Kidney (tissue), 14 donors: ENCODE results near the gene SETX. TPM values are rescaled to one million over a fixed set of nuclear protein-coding genes. Genes with fewer than 3 reads are reported as not detected.

ENCODE experiments used
- DNase-seq, 5 donors: peaks; one replicate each; pipeline ENCODE4 v3.0.0-alpha.2; 2013 to 2020
- FAIRE-seq: peaks from 2 replicates; lab custom pipeline; 2012; peaks lifted over from hg19 to GRCh38; lab: Jason Lieb, UNC
- H3K27ac ChIP-seq, 2 donors: one replicate each; pipeline ENCODE4 v1.7.0; 2013; ENCODE audit warnings: low read depth in 2 of 2, low read length in 2 of 2, inconsistent platforms in 1 of 2
- H3K27me3 ChIP-seq: one replicate; pipeline ENCODE4 v1.7.1; 2013; ENCODE audit warnings: low read length, inconsistent platforms; ENCODE audit not compliant: control insufficient read depth, insufficient read depth
- H3K36me3 ChIP-seq, 3 donors: one replicate each; pipeline versions ENCODE4 v1.7.0 to v1.7.1; 2013; ENCODE audit warnings: low read length in 3 of 3, control low read depth in 1 of 3, inconsistent platforms in 1 of 3; ENCODE audit not compliant: insufficient read depth in 3 of 3, control insufficient read depth in 2 of 3
- H3K4me1 ChIP-seq, 3 donors: one replicate each; pipeline versions ENCODE4 v1.7.0 to v1.7.1; 2013; ENCODE audit warnings: low read length in 3 of 3, inconsistent platforms in 1 of 3, low read depth in 1 of 3; ENCODE audit not compliant: control insufficient read depth in 2 of 3, insufficient read depth in 2 of 3
- H3K4me3 ChIP-seq, 3 donors: one replicate each; pipeline versions ENCODE4 v1.7.0 to v1.8.1; 2013; ENCODE audit warnings: low read length in 3 of 3, control low read depth in 1 of 3, inconsistent platforms in 1 of 3
- H3K9ac ChIP-seq, 3 donors: one replicate each; pipeline versions ENCODE4 v1.7.0 to v1.7.1; 2013; ENCODE audit warnings: low read length in 3 of 3, control low read depth in 1 of 3, inconsistent platforms in 1 of 3
- H3K9me3 ChIP-seq, 3 donors: one replicate each; pipeline versions ENCODE4 v1.7.0 to v1.7.1; 2013; ENCODE audit warnings: low read length in 3 of 3, control low read depth in 1 of 3, inconsistent platforms in 1 of 3; ENCODE audit not compliant: control insufficient read depth in 2 of 3, insufficient read depth in 1 of 3
- intact Hi-C: fragments of 100-400 bp; cut with DNase I; formaldehyde crosslinking; loops from one replicate; pipeline ENCODE4 v1.11.1; 2022
- polyA plus RNA-seq: library from polyadenylated mRNA; stranded (reverse); fragments of 350-450 nt; fragmentation: Illumina TruSeq; extraction: RNeasy Lipid Tissue Mini Kit (QIAGEN cat#74804); gene quantifications from one replicate; pipeline ENCODE4 v1.2.3, GENCODE V29; 2014; ENCODE audit warnings: low read depth, low replicate concordance; ENCODE audit not compliant: insufficient read depth
- total RNA-seq: library from RNA; stranded (reverse); fragmentation: NEBNext Ultra II Directional; extraction: Animal tissue kit (Norgen Biotek cat#: 25700); gene quantifications from one replicate; pipeline ENCODE4 v1.2.1, GENCODE V29; 2021
- TF ChIP-seq, protein P1 (sequence below): IDR thresholded peaks from 3 replicates; pipeline ENCODE4 v1.5.1; 2012; ENCODE audit warnings: mild to moderate bottlenecking, moderate library complexity, borderline replicate concordance; ENCODE audit not compliant: insufficient read depth; ENCODE audit errors: extremely low read depth
- donor health status: control.
- donor health status: control.
- donor health status: control.
- donor health status: control.
- donor health status: control.
- donor health status: DM: yes; HTN: yes; CAD: no.
- donor health status: Normal renal cell carcinoma (clear cell type).

SETX gene
- total and polyA plus RNA-seq, 2 donors from 2014 or later, result 16.1 to 56.8 TPM

GRCh38 chr9:132241840-132242620 lies 112.8 kb downstream of the SETX start:
- Histone ChIP-seq H3K27me3 (no peaks in the 10 kb centered on the region), H3K9ac (peak overlapping the region in 1 of 3 donors; percentile 55), H3K9me3 (no peaks in the 10 kb centered on the region), H3K4me3 (peak overlapping the region; percentile 30 to 78 (median 57)), H3K4me1 (peaks cover 0 to 12% (median 0%) of the 10 kb centered on the region in 3 donors), H3K27ac (no peak overlapping the region), H3K36me3 (no peaks in the 10 kb centered on the region)
- DNase-seq, result peak in 3 of 5 donors; percentile 68 to 80 (median 70)
- TF ChIP-seq, protein P1, sequence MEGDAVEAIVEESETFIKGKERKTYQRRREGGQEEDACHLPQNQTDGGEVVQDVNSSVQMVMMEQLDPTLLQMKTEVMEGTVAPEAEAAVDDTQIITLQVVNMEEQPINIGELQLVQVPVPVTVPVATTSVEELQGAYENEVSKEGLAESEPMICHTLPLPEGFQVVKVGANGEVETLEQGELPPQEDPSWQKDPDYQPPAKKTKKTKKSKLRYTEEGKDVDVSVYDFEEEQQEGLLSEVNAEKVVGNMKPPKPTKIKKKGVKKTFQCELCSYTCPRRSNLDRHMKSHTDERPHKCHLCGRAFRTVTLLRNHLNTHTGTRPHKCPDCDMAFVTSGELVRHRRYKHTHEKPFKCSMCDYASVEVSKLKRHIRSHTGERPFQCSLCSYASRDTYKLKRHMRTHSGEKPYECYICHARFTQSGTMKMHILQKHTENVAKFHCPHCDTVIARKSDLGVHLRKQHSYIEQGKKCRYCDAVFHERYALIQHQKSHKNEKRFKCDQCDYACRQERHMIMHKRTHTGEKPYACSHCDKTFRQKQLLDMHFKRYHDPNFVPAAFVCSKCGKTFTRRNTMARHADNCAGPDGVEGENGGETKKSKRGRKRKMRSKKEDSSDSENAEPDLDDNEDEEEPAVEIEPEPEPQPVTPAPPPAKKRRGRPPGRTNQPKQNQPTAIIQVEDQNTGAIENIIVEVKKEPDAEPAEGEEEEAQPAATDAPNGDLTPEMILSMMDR, result no peak
- intact Hi-C loops, result no loop called here
- FAIRE-seq, result no peak

GRCh38 chr9:132241483-132241839 lies 113.3 kb downstream of the SETX start:
- no peaks in the 10 kb centered on the region for H3K36me3 ChIP-seq
- no peaks in the 10 kb centered on the region for H3K27me3 ChIP-seq
- DNase-seq (peak in 1 of 5 donors; percentile 89), FAIRE-seq (no peak)
- TF ChIP-seq, protein P1, result no peak
- H3K4me3 ChIP-seq, result peak overlapping the region; percentile 39 to 78 (median 57)
- no peak overlapping the region for H3K27ac ChIP-seq
- H3K4me1 ChIP-seq, result peaks cover 0 to 12% (median 0%) of the 10 kb centered on the region in 3 donors
- H3K9ac ChIP-seq, result no peak overlapping the region
- intact Hi-C loops, result no loop called here
- H3K9me3 ChIP-seq, result no peaks in the 10 kb centered on the region

DNA sequence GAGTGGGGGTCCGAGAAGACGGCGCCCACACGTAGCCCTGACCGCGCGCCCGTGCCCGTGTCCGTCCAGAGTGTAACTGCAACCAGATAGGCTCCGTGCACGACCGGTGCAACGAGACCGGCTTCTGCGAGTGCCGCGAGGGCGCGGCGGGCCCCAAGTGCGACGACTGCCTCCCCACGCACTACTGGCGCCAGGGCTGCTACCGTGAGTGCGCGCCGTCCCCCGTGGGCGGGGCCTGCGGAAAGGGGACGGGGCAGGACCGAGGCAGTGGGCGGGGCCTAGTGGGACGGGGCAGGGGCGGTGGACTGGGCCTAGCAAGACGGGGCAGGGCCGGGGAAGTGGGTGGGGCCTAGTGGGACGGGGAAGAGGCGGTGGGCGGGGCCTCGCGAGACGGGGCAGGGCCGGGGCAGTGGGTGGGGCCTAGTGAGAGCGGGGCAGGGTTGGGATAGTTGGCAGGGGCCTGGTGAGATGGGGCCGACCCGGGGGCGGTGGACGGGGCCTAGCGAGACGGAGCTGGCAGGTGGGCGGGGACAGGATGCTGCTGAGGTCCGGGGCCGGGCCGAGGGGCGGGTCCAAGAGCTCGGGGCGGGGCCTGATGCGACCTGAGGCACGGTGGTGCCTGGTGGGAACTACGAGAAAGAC lies 113.8 kb downstream of the SETX start:
- DNase-seq (peak; percentile 93 to 100 (median 97)), FAIRE-seq (no peak)
- Histone ChIP-seq H3K27me3 (no peaks in the 10 kb centered on the region), H3K9me3 (no peaks in the 10 kb centered on the region), H3K27ac (no peak overlapping the region), H3K4me3 (peak overlapping the region; percentile 39 to 78 (median 57)), H3K4me1 (peaks cover 0 to 12% (median 0%) of the 10 kb centered on the region in 3 donors), H3K9ac (no peak overlapping the region), H3K36me3 (no peaks in the 10 kb centered on the region)
- intact Hi-C loops, result no loop called here
- TF ChIP-seq, protein P1, result no peak
